Epidermal melanocyte (primary cell): ENCODE results near the gene CXXC1.
"Not testable (repeated sequence)": the region's sequence is repeated elsewhere in the genome, so short reads cannot be mapped to it uniquely, and the experiment has no call there.

ENCODE experiments used
- DNase-seq: peaks from one replicate; pipeline ENCODE4 v3.0.0; 2011; ENCODE audit warnings: low spot score; ENCODE audit not compliant: insufficient read length

Gene CXXC1

GRCh38 chr18:50298443-50299284, 11.2 kb upstream of the CXXC1 start:
- no peak for DNase-seq

GRCh38 chr18:50297621-50298442, 10.3 kb upstream of the CXXC1 start:
- DNase-seq, result peak; percentile 82

GRCh38 chr18:50293039-50293438, 5.5 kb upstream of the CXXC1 start:
- DNase-seq, result no peak

DNA sequence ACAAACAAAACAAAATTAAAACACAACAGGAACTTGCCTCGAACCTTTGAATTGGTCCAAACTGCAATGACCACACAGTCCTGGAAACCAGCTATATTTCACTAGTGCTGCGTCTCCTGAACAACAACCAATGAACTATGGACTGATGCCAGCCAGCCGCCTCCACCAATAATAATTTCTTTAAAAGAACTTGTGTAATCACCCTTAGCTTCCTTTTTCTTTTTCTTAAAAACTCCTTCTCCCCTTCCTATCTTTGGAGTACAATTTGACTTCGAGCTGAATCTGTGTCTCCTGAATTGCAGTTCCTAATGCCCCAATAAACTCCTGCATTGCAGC, 1.6 kb upstream of the CXXC1 start:
- DNase-seq, result no peak

GRCh38 chr18:50288348-50289107, 1.0 kb upstream of the CXXC1 start:
- not testable (repeated sequence) for DNase-seq

GRCh38 chr18:50287028-50287440, 458 bp downstream of the CXXC1 start:
- DNase-seq, result no peak

DNA sequence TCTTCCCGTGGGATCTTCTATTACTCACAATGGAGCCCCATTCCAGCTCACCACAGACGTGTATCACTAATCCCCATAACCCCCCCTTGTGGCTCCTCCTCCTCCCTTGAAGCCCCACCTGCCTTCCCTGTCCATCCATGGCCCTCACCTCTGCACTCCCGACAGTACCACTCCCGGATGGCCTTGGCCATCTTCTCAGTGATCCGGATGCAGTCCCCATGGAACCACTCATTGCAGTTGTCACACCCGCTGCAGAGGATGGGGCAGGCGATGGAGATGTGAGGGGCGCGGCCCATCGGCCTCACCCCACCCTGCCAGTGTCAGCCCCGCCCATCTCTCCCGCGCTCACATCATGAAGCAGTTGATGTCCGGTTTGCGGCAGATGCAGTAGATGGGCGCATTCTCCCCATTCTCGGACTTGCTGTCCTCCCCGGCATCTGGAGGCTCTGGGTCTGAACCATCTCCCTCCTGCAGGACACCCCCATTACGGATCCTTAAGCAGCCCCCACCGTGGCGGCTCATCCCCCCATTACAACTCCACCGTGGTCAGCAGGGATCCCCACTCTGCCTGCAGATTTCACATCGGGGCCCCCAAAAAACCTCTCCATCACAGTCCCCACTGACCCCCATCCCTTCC, 983 bp downstream of the CXXC1 start:
- no peak for DNase-seq

- DNase-seq, result no peak
Measured at GRCh38 chr18:50285631-50286321, 1.7 kb downstream of the CXXC1 start.

GRCh38 chr18:50285071-50285470, 2.4 kb downstream of the CXXC1 start:
- no peak for DNase-seq

DNA sequence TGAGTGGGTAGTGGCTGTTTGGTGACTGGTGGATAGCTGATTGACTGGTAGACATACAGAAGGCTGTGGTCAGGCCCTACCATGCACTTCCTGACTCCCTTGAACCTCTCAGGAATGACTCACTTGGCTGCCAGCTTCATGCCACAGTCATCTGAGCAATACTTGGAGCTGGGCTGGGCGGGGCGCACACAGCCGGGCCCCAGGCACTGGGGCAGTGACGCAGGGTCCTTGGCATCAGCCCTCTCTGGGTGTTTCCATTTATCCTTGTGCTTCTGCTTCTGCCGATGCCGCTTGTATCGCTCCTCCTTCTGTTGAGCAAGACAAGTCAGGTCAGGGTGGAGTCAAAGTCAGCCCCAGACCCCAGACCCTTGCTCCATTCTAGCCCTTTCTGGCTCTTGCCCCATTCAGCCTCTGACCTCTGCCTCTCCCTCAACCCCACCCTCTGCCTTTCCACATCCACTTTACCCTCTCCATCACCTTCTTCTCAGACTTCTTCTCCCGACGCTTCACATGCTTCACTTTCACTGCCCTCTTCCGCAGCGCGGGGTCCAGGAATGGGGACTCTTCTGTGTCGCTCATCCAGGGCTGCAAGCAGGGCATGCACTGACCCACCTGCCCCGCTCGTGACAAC, 3.1 kb downstream of the CXXC1 start:
- no peak for DNase-seq

GRCh38 chr18:50283469-50284209, 3.9 kb downstream of the CXXC1 start:
- DNase-seq, result no peak

DNA sequence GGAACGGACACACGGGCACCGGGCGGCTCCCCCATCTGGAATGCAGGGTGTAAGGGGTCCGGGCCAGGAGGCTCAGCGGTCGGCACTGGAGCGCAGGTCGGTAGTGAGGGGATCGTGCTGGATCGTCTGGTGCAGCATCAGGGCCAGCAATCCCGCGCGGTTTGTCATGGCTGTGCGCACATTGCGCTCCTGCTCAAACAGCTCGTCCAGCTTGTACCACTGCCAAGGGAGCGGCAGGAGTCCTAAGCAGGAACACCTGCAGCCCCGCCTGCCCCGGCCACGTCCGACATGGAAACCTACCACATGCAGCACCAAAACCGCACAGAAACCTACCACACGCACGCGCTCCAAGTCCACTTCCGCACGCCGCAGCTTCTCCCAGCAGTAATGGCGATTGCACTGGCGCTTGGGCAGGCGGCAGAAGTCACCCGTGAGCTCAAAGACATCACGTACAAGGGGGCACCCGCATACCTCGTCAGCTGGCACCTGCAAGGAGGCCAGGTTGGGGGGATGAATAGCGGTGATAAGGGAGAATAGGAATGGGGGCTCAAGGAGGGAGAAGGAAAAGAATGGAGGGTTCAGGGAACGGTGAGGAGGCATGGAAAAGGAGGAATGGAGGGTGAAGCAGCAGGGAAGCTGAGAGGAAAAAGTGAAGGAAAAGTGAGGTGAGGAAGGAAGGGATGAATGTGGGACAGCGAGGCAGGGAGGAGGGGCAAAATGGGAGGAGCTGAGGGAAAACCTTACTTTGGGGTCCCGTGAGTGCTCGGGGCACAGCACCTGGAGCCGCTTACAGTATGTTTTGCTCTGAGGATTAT, 4.8 kb downstream of the CXXC1 start:
- DNase-seq, result no peak

DNA sequence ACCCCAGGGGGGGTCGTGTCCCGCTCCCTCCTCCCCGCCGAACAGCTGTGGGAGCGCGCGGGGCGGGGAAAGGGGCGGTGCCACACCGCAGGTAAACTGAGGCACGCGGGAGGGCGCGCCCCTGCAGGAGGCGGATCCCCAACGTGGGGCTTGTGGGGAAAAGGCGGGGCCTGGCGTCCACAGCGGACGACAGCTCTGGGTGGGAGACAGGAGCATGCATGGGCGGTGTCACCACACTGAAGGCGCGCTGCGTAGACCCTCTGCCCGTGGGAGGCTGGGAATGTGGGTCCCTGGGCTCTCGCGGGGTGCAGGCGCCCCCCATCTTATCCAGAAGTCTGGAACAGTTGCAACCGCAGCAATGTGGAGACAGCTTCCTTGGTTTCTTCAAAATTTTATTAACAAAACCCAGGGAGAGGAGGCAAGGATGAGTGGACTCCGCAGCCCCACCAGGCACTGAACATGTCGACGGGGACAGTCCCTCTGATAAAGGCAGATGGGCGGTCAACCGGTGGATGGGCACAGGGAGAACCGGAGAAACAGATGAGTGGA, 5.4 kb downstream of the CXXC1 start:
- no peak for DNase-seq

DNA sequence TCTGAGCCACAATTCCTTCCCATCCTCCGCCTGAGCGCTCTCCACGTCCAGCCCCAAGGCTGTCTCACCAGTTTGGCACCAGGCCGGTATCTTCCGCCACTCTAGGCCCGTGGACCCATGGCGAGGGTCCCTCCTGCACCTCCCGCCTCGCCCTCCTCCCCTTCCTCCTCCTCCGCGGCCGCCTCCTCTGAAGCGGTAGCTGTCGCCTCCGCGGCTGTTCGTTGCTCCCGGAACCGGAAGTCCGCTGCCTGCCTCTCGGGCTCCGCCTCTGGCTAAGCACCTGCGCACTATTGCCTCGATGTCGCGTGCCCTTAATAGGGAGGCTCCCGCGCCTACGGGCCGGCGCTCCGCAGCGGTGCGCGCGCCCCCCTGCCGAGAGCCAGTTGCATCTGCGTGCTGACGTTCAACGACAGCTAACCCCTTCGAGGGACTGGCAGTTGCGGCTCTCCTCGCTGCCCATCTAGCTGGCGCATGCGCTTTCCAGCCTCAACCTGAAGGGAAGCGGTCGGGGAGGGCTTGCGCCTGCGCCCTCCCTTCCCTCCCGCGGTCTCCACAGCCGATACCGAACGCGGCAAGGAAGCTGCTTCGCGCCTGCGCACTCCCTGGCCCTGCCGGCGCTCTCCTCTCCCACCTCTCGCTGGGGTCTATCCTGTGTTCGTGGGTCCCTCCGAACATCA, 6.1 kb downstream of the CXXC1 start, which contains the start of gene MBD1:
MBD1 (minus strand) TSS at position 229 of the 677 bp plus-strand sequence. CDS start 1,531 bp downstream, outside the sequence.
- DNase-seq, result peak; percentile 98

DNA sequence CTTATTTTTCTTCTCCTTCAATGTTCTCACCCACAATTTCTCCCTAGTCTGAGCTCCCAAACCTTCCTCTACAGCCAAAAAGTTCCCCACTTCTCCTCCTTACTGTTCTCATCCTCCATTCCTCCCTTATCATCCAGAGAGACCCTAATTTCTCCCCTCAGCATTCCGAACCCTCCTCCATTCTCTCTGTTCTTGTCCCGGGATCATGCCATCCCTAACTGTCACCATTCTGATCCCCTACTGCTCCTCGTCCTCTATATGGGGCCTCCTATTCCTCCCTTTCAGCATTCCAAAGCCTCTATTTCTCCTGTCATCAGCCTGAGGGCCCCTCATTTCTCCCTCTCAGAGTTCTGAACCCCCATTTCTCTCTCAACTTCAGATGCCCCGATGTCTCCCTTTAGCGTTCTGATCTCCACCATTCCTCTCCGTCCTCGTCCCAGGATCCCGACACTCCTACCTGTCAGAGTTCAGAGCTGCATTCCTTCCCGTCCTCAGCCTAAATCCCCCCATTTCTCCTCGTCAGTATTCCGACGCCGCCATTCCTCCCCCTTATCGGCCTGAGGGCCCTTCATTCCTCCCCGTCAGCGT, 6.7 kb downstream of the CXXC1 start:
- no peak for DNase-seq

DNA sequence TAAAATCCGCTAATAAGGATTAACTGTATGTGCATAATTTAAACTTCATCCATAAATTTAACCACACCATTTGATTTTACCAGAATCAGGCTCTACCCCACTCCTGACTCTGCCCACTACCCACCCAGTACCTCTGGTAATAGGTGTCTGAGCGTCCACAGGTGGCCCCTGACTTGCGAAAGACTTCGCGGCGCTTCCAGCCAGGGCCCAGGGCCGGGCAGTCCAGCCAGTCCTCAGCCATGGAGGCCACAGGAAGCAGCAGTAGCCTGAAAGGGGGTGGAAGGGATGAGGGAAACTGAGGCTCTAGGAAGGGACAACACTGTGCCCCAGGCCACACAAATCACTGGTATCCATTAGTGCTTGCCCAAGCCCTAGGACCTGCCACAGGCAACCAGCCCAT, 7.7 kb downstream of the CXXC1 start:
- DNase-seq, result no peak

GRCh38 chr18:50277942-50278341, 9.6 kb downstream of the CXXC1 start:
- DNase-seq, result no peak
